ENCODE measurements around the gene ANO10.
"Not testable (repeated sequence)": the region's sequence is repeated elsewhere in the genome, so short reads cannot be mapped to it uniquely, and the experiment has no call there.

The ANO10 gene

GRCh38 chr3:43515208-43515917, 106.4 kb downstream of the ANO10 start:
- no peak for DNase-seq

DNA sequence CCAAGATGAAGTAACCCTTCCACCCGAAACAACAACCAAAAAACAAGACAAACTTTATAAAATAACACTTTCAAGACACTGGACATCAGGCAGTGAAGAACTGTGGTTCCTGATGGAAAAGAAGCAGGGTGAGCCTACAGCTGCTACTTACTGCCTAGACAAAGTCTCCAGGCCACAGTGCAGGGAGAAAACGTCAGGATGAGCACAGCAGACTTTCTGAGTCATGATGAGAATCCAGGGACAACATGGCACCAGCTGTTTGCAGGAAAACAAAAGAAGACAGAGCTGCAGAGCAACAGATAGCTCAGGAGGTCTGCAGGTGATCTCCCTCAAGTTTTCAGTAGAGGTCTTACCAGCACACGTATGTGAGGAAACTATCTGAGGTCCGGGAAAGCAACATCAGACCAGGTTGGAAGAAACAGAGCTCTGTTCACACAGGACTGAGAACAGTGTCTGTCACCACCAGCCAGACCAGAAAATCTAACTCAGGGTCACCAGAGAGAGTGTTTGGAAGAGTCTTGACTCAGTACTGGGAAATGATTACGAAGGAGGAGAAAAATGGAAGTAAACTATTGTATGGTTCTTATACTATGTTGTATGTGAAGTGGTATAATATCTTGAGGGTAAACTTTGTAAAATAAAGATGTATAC, 108.9 kb downstream of the ANO10 start:
- DNase-seq, result no peak

DNA sequence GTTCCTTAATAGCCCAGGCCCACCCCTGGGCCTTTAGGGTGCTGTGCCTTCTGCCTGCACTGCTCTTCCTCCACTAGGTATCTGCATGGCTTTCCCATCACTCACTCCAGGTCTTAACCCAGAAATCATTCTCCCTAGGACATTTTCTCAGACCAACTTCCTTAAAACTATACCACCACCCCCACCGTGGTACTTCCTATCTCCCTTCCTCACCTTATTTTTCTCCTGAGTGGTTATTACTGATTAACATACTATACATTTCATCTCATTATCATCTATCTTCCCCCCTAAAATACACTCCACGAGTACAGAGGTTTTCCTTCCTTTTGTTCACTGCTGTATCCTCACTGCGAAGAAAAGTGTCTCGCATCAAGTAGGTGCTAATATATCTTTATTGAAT, 115.2 kb downstream of the ANO10 start:
- no peak for DNase-seq

- no peak for DNase-seq
These were observed 116.5 kb downstream of the ANO10 start for GRCh38 chr3:43505351-43505750.

DNA sequence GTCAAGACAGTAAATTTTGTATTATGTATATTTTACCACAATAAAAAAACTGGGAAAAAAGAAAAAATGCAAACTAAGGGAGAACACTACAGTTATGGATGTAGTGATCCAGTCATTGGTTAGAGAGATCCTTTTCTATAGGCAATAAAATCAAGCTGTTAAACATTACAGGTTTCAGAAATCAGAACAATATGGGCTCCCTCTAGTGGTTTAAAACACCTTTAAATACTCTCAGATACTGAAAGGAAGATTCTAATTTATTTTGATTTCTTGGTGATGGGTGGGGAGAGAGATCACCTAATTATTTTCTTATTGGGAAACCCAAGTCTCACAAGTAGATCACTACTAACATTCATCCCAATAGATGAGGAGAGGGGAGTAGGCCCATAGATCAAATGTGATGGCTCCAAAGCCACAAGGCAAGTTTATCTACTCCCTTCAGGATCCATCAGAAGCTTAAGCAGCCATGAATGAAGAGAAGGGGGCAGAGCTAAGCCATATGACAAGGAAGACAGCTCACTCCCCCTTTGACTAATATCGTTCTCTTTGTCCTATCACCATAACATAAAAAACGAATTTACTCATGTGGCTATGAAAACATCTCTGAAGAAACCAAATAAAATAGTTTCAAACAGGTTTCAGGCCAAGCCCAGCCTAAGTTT, 118.6 kb downstream of the ANO10 start:
- DNase-seq, result no peak

- no peak for DNase-seq
These were observed 122.6 kb downstream of the ANO10 start for GRCh38 chr3:43499256-43499655.

GRCh38 chr3:43497905-43498365, 123.9 kb downstream of the ANO10 start:
- DNase-seq, result no peak

DNA sequence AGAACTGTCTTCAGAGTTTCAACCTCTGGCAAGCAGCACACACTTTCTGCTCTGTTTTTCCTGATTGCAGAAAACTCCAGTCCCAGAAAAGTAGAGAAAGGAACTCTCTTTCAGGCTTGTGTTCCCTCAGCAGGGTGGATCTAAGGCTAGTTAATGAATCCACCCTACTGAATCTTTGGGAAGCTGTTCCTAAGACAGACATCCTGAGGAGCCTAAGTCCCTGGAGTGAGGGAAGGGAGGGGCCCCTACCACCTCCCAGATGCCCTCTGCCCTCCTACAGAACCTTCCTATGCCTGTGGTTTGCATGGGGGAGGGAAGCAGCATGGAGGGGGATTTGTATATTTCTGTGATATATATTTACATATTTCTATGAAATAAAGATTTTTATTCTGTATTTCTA, 124.4 kb downstream of the ANO10 start:
- no peak for DNase-seq

GRCh38 chr3:43496740-43497375, 125.0 kb downstream of the ANO10 start:
- no peak for DNase-seq

DNA sequence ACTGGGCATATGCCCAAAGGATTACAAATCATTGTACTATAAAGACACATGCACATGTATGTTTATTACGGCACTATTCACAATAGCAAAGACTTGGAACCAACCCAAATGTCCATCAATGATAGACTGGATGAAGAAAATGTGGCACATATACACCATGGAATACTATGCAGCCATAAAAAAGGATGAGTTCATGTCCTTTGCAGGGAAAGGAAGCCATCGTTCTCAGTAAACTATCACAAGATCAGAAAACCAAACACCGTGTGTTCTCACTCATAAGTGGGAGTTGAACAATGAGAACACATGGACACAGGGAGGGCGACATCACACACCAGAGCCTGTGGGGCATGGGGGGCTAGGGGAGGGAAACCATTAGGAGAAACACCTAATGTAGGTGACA, 128.9 kb downstream of the ANO10 start:
- not testable (repeated sequence) for DNase-seq

- DNase-seq, result not testable (repeated sequence)
These were observed 130.0 kb downstream of the ANO10 start for GRCh38 chr3:43491807-43492206.

- no peak for DNase-seq
These were observed 131.1 kb downstream of the ANO10 start for GRCh38 chr3:43490640-43491185.

GRCh38 chr3:43489930-43490329, 131.9 kb downstream of the ANO10 start:
- DNase-seq, result no peak

GRCh38 chr3:43485931-43486330, 135.9 kb downstream of the ANO10 start:
- no peak for DNase-seq

DNA sequence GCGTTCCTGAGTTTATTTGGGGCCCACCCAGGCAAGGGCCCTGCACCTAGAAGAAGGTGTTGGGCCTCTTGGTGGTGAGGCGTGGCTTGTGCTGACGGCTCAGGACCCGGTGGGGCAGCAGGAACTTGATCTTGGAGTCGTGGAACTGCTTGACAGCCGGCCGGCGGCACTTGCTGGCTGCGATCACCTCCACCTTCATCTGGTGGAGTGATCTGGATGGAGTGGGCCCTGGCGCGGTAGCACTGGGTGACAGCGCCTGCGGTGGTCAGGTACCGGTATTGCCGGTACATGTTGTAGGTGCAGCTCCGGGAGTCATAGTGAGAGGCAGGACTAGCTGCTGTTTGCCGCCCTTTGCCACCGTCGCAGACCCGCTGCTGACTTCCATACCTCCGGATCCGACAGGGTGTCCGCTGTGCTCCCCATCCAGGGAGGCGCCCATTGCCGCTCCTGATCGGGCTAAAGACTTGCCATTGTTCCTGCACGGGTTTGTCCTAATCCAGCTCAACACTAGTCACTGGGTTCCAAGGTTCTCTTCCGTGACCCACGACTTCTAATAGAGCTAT, 136.8 kb downstream of the ANO10 start:
- no peak for DNase-seq

DNA sequence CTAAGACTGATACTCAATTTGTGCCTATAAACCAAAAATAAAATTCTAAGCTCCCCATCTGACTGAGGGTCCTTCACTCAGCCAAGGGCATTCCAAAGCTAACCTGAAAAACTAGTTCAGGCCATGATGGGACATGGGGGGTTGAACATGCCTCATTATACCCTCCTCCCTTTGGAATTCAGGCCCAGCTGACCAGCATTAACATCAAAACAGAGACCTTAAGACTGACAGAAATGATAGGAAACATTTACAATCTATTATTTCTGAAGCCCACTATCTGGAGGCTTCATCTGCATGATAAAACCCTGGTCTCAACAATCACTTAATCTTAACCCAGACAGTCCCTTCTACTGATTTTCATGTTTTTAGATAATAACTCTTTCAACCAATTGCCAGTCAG, 140.4 kb downstream of the ANO10 start:
- no peak for DNase-seq

- not testable (repeated sequence) for DNase-seq
These were observed 143.0 kb downstream of the ANO10 start for GRCh38 chr3:43478839-43479238.

DNA sequence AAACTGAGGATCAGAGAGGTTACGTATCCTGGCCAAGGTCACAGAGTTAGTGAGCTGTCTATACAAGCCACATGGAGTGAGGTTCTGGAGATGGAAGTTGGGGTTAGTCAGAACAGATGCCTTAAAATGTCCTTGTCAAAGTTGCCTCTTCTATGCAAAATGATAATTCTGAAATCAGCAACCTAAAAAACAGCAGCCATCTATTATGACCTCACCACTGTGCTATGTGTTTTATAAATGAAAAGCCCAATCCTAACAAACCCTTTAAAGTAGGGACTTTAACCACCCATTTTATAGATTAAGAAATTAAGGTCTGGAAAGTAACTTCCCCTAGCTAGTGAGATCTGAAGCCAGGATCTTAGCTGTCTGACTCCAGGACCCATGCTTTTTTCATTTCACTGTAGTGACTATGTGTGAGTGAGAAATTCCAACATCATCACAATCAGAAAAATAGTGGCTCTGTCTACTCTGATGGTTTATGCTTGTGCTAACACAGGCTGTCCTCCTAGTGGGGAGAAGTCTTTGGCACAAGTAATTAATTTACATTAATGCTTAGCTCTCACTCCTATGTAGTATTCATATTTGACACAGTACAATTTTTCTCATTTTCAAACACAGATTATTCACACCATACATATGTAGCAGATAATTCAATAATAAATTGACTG, 143.6 kb downstream of the ANO10 start:
- no peak for DNase-seq

- peak; percentile 46 to 53 for DNase-seq
These were observed 144.2 kb downstream of the ANO10 start for GRCh38 chr3:43477600-43477999.

DNA sequence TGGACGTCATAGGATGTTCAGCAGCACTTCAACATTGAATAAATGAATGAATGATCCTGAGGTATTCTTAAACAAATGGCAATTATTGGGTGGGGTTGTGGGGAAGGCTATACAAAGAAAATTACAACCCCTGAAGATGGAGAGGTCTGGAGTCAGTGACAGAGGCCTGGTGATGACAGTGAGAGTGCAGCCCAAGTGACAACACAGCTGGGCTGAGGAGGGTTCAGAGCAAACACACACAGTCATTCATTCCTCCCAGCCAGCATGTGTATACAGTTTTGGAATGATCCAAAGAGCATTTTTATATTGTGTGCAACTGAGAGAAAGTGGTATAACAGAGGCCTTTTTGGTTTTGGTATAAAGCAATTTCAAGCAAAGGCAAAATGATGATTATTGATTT, 148.1 kb downstream of the ANO10 start:
- no peak for DNase-seq

DNA sequence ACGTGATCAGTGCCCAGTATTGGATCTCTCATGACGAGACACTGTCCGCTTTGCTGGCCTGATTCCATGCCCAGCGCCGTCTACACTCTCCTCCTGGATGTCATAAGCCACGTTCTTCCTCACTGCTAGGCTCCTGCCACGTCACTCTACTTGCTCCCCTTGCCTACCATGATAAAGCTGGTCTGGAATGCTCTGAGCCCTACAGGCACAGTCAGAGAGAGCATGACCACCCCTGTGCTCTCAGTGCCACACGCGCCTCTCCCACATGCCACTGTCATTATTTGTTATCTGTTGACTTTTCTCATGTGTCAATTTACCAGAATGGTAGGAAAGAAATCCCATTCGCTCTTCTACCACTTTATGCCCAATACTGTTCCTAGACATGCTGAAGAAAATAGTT, 148.6 kb downstream of the ANO10 start:
- no peak for DNase-seq

- DNase-seq, result no peak
These were observed 153.7 kb downstream of the ANO10 start for GRCh38 chr3:43468133-43468532.
